GM19452 (cell line): ENCODE results near the gene SV2C.
"Not testable (repeated sequence)": the region's sequence is repeated elsewhere in the genome, so short reads cannot be mapped to it uniquely, and the experiment has no call there.

Source experiments
- ATAC-seq: cut with Tn5 transposase; IDR thresholded peaks from one replicate; pipeline ENCODE4 v1.9.1; 2021; ENCODE audit not compliant: unreplicated experiment

The SV2C gene

GRCh38 chr5:76082772-76083554 lies at the start of gene SV2C:
TSS of gene SV2C (plus strand) at chr5:76083383. CDS start at chr5:76131751, 48,368 bp downstream.
- no peak for ATAC-seq

GRCh38 chr5:76037736-76038151 lies 45.4 kb upstream of the SV2C start:
- not testable (repeated sequence) for ATAC-seq

GRCh38 chr5:76038212-76038611 lies 45.0 kb upstream of the SV2C start:
- ATAC-seq: no peak

GRCh38 chr5:76040806-76041205 lies 42.4 kb upstream of the SV2C start:
- no peak for ATAC-seq

- no peak for ATAC-seq
Observed at GRCh38 chr5:76041863-76042262, 41.3 kb upstream of the SV2C start.

- no peak for ATAC-seq
Observed at GRCh38 chr5:76046741-76047140, 36.4 kb upstream of the SV2C start.

GRCh38 chr5:76050134-76050533 lies 33.0 kb upstream of the SV2C start:
- ATAC-seq: no peak

- ATAC-seq: no peak
Observed at GRCh38 chr5:76062502-76063041, 20.6 kb upstream of the SV2C start.

GRCh38 chr5:76065258-76065657 lies 17.9 kb upstream of the SV2C start:
- no peak for ATAC-seq

- ATAC-seq: no peak
Observed at GRCh38 chr5:76069061-76069735, 14.0 kb upstream of the SV2C start.

- ATAC-seq: no peak
Observed at GRCh38 chr5:76074487-76075065, 8.6 kb upstream of the SV2C start.

- ATAC-seq: no peak
Observed at GRCh38 chr5:76081811-76082771, 1.1 kb upstream of the SV2C start.

- ATAC-seq: no peak
Observed at GRCh38 chr5:76083555-76084495, 642 bp downstream of the SV2C start.

- ATAC-seq: no peak
Observed at GRCh38 chr5:76084496-76085242, 1.5 kb downstream of the SV2C start.

GRCh38 chr5:76085243-76085579 lies 2.0 kb downstream of the SV2C start:
- no peak for ATAC-seq

- no peak for ATAC-seq
Observed at GRCh38 chr5:76086095-76086494, 2.9 kb downstream of the SV2C start.

GRCh38 chr5:76089156-76089555 lies 6.0 kb downstream of the SV2C start:
- ATAC-seq: not testable (repeated sequence)

GRCh38 chr5:76091351-76091750 lies 8.2 kb downstream of the SV2C start:
- no peak for ATAC-seq

GRCh38 chr5:76099286-76099702 lies 16.1 kb downstream of the SV2C start:
- no peak for ATAC-seq
